Measurements from ENCODE around the gene LASP1.

DNA sequence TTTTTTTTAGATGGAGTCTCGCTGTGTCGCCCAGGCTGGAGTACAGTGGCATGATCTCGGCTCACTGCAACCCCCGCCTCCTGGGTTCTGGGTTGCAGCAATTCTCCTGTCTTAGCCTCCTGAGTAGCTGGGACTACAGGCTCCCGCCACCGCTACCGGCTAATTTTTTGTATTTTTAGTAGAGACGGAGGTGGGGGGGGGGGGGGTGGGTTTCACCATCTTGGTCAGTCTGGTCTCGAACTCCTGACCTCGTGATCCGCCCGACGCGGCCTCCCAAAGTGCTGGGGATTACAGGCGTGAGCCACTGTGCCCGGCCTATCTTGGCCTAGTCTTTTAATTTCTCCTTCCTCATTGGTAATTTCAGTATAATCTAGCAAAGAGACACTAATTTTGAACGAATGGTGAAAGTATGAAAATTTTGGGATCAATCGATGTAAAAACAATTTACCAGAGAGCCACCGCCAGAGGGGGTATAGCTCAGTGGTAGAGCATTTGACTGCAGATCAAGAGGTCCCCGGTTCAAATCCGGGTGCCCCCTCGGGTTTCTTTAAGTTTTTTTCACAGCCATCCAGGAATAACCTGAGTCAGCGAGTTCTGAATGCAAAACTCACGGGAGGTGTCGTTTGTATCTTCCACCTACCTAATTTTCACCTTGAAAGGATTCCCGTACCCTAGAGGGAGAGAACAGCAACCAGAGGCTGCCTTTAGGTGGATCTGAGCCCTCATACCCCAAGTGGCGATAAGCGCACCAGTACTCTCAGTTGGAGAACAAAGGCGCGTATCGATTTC, 2.5 kb upstream of the LASP1 start:
- TF ChIP-seq, protein P1, sequence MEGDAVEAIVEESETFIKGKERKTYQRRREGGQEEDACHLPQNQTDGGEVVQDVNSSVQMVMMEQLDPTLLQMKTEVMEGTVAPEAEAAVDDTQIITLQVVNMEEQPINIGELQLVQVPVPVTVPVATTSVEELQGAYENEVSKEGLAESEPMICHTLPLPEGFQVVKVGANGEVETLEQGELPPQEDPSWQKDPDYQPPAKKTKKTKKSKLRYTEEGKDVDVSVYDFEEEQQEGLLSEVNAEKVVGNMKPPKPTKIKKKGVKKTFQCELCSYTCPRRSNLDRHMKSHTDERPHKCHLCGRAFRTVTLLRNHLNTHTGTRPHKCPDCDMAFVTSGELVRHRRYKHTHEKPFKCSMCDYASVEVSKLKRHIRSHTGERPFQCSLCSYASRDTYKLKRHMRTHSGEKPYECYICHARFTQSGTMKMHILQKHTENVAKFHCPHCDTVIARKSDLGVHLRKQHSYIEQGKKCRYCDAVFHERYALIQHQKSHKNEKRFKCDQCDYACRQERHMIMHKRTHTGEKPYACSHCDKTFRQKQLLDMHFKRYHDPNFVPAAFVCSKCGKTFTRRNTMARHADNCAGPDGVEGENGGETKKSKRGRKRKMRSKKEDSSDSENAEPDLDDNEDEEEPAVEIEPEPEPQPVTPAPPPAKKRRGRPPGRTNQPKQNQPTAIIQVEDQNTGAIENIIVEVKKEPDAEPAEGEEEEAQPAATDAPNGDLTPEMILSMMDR (IDR thresholded peaks at IDR 0.05): no peak
- no peak for TF ChIP-seq POLR2A (IDR thresholded peaks at IDR 0.05)
